HG03175 (cell line): ENCODE data around the gene RGS11.
"Not testable (repeated sequence)": the region's sequence is repeated elsewhere in the genome, so short reads cannot be mapped to it uniquely, and the experiment has no call there.

ENCODE experiments used
- ATAC-seq: cut with Tn5 transposase; IDR thresholded peaks from one replicate; pipeline ENCODE4 v1.9.1; 2021; ENCODE audit warnings: mild to moderate bottlenecking, moderate library complexity; ENCODE audit not compliant: unreplicated experiment

RGS11 gene

DNA sequence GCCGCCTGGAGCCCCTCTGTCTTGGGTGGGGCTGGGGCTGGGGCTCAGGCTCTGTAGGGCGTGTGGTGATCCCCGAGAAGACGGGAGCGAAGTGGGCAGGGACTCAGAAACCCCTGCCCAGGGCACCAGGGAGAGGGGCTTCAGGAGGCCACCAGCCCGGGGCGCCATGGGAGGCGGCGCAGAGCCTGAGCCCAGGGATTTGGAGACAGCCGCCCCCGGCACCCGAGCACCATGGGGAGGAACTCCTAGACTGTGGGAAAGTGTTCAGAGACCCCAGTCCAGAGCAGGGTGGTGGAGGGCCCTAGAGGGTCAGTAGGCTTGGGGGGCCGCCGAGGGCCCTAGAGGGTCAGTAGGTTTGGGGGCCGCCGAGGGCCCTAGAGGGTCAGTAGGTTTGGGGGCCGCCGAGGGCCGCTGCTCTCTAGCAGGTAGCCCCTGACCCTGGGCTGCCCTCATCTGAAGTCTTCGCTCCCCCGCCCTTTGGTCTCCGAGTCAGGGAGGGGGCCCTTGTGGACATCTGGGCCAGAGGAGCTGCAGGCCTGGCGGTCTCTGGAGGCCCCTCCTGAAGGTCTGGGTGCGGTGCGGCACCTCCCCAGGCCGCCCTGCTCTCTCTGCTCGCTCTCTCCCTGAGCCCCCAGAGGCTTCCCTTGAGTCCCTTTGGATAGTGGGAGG is 5.4 kb upstream of the RGS11 start:
- ATAC-seq = no peak

- no peak for ATAC-seq
These were observed 4.8 kb upstream of the RGS11 start, which contains the start of gene ARHGDIG for GRCh38 chr16:280552-280951. ARHGDIG (plus strand) TSS chr16:280591; CDS start chr16:280681, 90 bp downstream.

DNA sequence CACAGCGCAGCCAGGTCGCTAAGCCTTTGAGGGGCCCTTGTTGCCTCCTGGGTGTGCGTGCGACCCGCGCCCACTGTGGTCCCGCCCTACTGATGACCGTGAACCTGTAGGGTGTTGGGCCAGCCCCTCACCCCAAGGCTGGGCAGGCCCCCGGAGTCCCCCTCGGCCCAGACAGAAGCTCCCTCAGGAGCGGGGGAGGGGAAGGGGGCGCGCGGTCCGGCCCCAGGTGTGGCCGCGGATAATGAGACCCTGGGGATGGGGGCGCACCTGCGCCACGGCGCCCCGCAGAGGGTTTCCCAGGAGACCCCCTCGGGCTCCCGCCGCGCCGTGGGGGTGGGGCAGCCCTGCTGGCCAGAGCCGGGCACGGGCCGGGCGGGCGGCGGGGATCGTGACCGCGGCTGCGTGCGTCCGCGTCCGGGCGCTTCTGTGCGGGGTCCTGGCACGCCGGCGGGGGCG is 4.3 kb upstream of the RGS11 start:
- ATAC-seq = no peak

DNA sequence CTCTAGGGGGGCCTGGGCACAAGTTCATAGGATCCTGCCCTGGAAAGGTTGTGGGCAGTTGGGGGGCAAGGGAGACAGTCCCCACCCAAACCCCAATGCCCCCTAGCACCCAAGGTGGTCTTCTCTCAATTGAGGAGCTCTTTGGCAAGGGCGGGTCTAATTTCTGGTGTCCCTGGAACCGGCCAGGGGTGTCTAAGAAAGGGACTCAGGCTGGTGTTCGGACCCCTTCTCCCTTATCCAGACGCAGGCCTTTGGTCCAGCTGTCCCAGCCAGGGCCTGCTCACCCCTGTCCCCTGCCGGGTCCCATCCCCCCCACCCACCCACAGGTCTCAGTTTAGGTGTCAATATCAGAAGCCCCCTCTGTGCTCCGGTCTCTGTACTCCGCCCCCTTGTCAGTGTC is 3.8 kb upstream of the RGS11 start:
- ATAC-seq = no peak

DNA sequence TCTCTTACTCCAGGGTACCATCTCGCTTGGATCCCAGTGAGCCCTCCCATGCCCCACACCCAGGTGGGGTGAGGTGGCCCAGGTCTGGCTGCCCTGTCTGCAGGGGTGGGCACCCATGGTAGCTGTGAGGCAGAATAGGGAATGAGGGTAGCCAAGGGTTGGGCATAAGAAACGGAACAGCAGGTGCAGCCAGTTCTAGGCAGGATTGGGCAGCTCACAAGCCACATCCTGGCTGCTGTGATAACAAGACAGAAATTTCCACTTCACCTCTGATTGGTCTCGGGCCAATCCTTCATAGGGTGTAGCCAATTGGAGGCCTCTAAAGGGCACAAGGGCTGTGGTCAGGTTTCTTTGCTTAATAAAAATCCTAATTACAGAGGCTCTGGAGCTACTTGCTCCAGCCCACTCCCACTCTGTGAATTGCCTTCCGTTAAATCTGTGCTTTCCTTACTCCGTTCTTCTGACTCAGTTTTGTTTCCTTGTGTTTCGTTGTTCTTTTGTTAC is 3.2 kb upstream of the RGS11 start:
- ATAC-seq = no peak

DNA sequence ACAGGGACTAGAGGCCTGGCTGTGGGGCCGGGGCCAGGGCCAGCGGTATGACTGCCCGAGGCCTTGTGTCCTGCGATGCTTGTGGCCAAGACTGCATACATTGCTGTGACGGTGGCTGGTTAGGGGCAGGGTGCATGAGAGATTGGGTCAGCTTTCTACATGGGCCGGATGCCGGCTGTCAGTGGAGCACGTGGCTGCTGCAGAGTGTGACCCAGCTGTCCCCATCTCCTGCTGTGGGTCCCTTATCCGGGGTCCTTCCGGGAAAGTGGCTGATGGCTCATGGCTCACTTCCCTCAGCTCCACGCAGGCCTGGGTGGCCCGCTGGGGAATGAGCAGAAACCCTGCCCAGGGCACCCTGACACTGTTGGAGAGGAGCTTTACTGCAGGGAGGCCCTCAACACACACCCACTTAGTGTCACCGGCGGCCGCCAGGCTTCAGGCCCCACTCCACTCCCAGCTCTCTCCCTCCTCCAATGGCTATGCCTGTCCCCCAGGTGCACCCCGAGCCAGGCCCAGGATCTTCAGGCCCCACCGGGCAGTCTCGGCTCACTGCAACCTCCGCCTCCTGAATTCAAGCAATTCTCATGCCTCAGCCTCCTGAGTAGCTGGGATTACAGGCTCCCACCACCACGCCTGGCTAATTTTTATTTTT is 808 bp upstream of the RGS11 start:
- no peak for ATAC-seq

- ATAC-seq = no peak
These were observed 603 bp downstream of the RGS11 start for GRCh38 chr16:275041-275641.

DNA sequence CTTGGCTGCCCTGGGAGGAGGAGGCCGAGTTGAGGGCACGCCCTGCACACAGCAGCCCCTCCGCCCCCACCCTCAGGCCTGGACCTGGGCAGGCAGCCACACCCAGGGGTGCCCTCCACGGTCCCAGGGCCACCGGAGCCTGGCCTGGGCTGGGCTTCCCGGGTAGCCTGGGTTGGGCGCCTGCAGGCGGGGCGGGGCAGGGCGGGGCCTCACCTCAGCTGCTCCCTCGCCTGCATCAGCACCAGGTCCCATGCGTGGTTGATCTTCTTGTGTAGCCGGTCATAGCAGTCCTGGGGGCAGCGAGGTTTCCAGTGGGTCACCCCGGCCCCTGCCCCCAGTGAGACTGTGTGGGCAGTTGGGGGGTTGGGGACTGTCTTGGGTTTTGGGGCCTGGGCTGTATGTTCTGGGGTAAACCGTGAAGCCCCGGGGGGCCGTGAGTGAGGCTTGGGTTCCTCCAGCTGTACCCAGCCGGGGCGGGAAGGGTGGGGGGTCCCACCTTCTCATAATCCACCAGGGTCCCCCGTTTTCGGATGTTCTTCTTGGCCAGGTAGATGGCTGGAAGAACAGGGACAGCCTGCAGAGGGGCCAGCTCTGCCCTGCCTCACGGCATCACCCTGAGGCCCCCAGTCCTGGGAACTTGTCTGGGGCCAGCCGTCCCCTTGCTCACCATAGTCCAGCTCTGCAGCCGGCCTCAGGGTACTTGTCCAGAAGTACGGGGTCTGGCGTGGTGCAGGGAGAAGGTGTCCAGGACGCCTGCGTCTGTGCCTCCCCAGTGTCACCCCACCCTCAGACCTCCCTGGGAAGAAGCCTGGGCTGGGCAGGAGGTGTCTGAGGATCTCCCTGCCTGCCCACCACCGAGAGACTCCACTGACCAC is 2.0 kb downstream of the RGS11 start:
- no peak for ATAC-seq

GRCh38 chr16:272633-273546 is 2.9 kb downstream of the RGS11 start:
- no peak for ATAC-seq

GRCh38 chr16:270381-271255 is 5.1 kb downstream of the RGS11 start:
- ATAC-seq = no peak

DNA sequence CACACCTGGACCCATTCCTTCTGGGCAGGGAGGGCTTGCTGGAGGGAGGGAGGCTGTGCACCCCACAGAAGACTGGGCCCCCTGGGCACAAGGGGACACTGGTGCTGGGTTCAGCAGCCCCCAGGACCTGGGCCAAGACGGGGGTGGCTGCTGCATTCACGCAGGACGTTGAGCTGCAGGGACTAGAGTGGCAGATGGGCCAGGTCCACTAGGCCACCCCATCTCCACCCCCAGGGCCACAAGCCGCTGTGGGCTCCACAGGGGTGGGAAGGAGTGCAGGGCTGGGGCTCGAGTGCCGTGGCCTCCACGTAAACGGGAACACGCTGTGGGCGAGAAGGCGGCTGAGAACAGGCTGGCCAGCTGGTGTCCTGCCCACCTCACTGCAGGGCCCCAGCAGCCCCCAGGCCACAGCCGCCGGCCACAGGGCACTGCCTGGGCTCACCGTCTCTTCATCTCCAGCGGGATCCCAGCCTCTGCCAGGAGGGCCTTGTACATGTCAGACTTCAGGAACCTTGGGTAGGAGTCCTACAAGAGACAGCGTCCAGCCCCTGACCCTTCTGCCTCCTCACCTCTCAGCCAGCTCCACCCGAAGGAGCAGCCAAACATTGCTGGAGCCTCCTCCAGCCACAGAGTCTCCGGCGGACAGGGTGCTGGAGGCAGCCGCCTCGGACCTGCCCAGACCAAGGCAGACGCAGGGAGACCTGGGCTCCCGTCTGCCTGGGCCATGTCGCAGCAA is 6.5 kb downstream of the RGS11 start:
- ATAC-seq = no peak

- ATAC-seq = no peak
These were observed 7.3 kb downstream of the RGS11 start for GRCh38 chr16:268141-269053.

- ATAC-seq = not testable (repeated sequence)
These were observed 8.2 kb downstream of the RGS11 start for GRCh38 chr16:267562-267961.

DNA sequence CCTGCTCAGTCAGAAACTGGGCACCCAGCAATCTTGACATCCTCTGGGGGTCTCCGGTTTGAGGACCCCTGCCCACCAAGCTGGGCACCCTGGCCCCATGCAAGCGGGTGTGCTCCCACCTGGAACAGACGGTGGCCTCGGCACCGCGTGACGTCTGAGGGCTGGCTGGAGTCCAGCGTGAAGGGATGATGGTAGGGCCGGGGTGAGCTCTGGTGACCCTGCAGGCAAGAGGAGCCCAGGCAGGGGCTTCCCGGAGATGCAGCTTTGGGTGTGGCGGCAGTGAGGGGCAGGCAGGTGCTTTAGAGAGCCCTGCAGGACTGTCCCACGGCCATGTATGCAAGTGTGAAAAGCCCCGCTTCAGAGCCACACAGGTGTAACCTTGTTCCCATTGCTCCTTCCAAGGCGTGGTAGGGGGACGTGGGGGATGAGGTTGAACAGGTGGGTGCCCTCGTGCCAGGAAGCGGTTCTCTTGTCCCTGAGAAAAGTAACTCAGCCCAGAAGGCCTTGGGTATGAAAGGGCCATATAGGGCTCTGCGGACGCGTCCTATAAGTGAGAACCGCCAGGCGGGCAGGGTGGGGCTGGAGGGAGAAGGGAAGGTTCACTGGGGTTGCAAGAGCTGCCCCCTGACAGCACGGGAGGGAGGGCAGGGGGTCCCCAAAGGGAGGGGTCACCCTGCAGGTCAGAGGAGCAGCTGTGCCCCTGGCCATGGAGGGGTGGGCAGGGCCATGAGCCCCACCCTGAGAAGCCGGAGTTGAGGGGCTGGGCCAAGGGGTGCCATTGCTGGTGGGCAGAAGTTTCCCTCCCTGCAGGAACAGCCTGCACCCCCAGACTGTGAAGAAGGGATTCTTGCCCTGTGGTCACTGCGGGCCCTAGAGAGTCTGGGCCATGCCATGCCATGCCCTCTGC is 9.2 kb downstream of the RGS11 start:
- ATAC-seq = no peak

DNA sequence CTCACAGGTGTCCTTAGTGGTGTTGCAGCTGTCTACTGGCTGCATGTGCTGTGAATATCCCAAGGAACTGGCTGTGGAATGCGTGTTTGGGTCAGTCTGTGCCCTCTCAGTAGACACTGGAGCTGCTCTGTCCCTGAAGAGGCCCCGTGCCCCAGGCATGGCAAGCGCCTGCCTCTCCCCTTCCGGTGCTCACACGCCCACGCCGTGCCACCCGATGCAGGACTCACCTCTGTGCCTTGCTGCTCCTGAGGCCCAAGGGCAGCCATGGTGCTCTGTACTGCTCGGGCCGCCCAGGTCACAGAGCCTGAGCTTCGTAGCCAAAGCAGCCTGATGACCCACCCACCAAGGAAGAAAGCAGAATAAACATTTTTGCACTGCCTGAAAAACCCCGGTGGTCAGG is 10.0 kb downstream of the RGS11 start:
- ATAC-seq = no peak

DNA sequence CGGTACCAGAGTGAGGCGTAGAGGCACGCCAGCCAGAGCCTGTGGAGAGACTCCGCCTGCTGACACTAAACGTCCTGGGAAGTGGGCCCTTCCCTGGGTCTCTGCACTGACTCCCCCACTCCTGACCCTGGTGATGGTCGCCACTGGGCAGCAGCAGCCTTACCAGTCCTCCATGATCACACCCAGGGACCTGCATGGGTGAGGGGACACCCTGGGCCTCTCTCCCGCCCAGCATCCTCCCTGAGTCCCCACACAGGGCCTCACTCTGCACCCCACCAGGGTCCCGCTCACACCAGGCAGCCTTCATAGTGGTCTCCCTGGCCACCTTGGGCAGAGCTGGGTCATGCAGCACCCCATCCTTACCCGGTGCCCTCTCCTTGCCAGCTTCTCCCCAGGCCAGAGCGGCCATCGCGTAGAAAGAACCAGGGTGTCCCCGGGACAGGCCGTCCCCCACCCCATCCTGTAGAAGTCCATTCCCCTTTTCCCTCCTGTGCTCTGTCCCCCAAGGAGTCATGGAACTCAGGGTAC is 10.7 kb downstream of the RGS11 start:
- ATAC-seq = no peak
